ENCODE measurements around the gene CCDC178.

- TF ChIP-seq CTCF (IDR thresholded peaks at IDR 0.05; ENCODE audit: insufficient read depth, low read length), result no peak
- TF ChIP-seq REST (IDR thresholded peaks at IDR 0.05; ENCODE audit: insufficient replicate concordance, low read depth), result no peak
- no peak for TF ChIP-seq GABPA (IDR thresholded peaks at IDR 0.05; ENCODE audit: low read depth)
- TF ChIP-seq POLR2AphosphoS5 (IDR thresholded peaks at IDR 0.05; ENCODE audit: low read depth), result no peak
Observed at GRCh38 chr18:33169218-33169617, 271.3 kb downstream of the CCDC178 start.

Measured in HL-60 (cell line).